Measurements from ENCODE around the gene ZNF385A. TPM values are rescaled to one million over a fixed set of nuclear protein-coding genes. Genes with fewer than 3 reads are reported as not detected.

The ZNF385A gene
- total and polyA plus RNA-seq, 2 of the 13 experiments (the other 11 are each of a cell fraction or from before 2014, with no cell fraction given): 0.44 to 0.67 TPM

DNA sequence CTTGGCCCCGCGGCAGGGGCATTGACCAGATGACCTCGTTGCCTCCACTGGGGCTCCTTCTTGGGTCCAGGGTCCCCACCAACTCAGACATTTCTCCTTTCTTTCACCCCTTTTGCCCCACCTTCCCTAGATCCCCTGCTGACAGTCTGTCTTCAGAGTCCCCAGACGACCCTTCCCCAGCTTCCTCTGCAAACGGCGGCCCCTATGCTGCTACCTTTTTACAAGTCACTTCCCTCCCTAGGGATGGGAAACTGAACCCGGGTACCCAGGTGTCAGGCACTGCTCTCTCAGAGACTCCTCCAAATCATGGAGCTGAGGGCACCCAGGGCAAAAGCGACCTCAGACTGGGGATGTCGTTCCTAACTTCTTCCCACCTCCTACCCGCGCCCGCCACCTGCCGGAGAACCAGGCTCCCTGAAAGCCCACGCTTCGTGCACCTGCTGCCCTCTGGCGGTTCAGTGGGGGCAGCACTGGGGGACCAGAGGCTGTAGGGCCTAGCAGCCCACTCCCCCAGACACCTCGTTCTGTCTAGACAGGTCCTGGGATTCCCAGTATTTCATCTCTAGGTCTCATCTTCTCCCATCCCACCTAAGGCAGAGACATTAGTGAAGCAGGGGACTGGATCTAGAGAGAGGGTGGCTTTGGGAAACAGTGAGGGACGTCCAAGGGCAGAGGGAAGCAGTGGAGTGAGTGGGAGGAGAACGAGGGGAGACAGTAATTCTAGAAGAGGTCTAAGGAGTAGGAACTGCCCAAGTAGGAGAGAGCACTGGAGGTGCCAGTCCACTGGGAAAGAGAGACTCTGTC is 4.9 kb downstream of the ZNF385A start (continued):
- TF ChIP-seq, protein P1, sequence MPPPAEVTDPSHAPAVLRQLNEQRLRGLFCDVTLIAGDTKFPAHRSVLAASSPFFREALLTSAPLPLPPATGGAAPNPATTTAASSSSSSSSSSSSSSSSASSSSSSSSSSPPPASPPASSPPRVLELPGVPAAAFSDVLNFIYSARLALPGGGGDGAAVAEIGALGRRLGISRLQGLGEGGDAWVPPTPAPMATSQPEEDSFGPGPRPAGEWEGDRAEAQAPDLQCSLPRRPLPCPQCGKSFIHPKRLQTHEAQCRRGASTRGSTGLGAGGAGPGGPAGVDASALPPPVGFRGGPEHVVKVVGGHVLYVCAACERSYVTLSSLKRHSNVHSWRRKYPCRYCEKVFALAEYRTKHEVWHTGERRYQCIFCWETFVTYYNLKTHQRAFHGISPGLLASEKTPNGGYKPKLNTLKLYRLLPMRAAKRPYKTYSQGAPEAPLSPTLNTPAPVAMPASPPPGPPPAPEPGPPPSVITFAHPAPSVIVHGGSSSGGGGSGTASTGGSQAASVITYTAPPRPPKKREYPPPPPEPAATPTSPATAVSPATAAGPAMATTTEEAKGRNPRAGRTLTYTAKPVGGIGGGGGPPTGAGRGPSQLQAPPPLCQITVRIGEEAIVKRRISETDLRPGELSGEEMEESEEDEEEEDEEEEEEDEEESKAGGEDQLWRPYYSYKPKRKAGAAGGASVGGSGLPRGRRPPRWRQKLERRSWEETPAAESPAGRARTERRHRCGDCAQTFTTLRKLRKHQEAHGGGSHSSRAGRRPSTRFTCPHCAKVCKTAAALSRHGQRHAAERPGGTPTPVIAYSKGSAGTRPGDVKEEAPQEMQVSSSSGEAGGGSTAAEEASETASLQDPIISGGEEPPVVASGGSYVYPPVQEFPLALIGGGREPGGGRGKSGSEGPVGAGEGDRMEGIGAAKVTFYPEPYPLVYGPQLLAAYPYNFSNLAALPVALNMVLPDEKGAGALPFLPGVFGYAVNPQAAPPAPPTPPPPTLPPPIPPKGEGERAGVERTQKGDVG (CRISPR knock-in tag; IDR thresholded peaks at IDR 0.05; ENCODE audit: borderline replicate concordance): no peak
- TF ChIP-seq NR2F6 (IDR thresholded peaks at IDR 0.05) (no peak), NR2F6 (CRISPR knock-in tag; IDR thresholded peaks at IDR 0.05) (peak; percentile 28; the same call in 1 of the 2 replicates), SRSF9 (IDR thresholded peaks at IDR 0.05; ENCODE audit: borderline replicate concordance, insufficient read depth, low read depth, low read length, poor library complexity, severe bottlenecking) (no peak), KAT8 (CRISPR knock-in tag; IDR thresholded peaks at IDR 0.05) (peak; percentile 28; the same call in 1 of the 2 replicates), SALL1 (CRISPR knock-in tag; IDR thresholded peaks at IDR 0.05) (peak; percentile 77), RORA (CRISPR knock-in tag; IDR thresholded peaks at IDR 0.05) (no peak), SAFB2 (CRISPR knock-in tag; IDR thresholded peaks at IDR 0.05; ENCODE audit: borderline replicate concordance, low read depth) (no peak), RARA (CRISPR knock-in tag; IDR thresholded peaks at IDR 0.05) (no peak), SP140L (CRISPR knock-in tag; IDR thresholded peaks at IDR 0.05; ENCODE audit: borderline replicate concordance) (no peak), SOX5 (CRISPR knock-in tag; IDR thresholded peaks at IDR 0.05; ENCODE audit: borderline replicate concordance) (no peak), TSC22D2 (CRISPR knock-in tag; IDR thresholded peaks at IDR 0.05; ENCODE audit: borderline replicate concordance) (no peak; the same call in 1 of the 2 replicates), CBX2 (IDR thresholded peaks at IDR 0.05; ENCODE audit: low read depth, low read length) (no peak), CBX2 (CRISPR knock-in tag; IDR thresholded peaks at IDR 0.05; ENCODE audit: low read depth) (no peak), GATAD2A (CRISPR knock-in tag; IDR thresholded peaks at IDR 0.05) (peak; percentile 65), ZBTB1 (CRISPR knock-in tag; IDR thresholded peaks at IDR 0.05; ENCODE audit: borderline replicate concordance) (no peak), HOXA7 (CRISPR knock-in tag; IDR thresholded peaks at IDR 0.05) (no peak), ESRRA (CRISPR knock-in tag; IDR thresholded peaks at IDR 0.05; ENCODE audit: low read depth) (no peak)
- TF ChIP-seq, protein P2, sequence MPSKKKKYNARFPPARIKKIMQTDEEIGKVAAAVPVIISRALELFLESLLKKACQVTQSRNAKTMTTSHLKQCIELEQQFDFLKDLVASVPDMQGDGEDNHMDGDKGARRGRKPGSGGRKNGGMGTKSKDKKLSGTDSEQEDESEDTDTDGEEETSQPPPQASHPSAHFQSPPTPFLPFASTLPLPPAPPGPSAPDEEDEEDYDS (CRISPR knock-in tag; IDR thresholded peaks at IDR 0.05): peak; percentile 44; the same call in 1 of the 2 replicates
- TF ChIP-seq, protein P3, sequence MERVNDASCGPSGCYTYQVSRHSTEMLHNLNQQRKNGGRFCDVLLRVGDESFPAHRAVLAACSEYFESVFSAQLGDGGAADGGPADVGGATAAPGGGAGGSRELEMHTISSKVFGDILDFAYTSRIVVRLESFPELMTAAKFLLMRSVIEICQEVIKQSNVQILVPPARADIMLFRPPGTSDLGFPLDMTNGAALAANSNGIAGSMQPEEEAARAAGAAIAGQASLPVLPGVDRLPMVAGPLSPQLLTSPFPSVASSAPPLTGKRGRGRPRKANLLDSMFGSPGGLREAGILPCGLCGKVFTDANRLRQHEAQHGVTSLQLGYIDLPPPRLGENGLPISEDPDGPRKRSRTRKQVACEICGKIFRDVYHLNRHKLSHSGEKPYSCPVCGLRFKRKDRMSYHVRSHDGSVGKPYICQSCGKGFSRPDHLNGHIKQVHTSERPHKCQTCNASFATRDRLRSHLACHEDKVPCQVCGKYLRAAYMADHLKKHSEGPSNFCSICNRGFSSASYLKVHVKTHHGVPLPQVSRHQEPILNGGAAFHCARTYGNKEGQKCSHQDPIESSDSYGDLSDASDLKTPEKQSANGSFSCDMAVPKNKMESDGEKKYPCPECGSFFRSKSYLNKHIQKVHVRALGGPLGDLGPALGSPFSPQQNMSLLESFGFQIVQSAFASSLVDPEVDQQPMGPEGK (CRISPR knock-in tag; IDR thresholded peaks at IDR 0.05): peak; percentile 73
- TF ChIP-seq, protein P4, sequence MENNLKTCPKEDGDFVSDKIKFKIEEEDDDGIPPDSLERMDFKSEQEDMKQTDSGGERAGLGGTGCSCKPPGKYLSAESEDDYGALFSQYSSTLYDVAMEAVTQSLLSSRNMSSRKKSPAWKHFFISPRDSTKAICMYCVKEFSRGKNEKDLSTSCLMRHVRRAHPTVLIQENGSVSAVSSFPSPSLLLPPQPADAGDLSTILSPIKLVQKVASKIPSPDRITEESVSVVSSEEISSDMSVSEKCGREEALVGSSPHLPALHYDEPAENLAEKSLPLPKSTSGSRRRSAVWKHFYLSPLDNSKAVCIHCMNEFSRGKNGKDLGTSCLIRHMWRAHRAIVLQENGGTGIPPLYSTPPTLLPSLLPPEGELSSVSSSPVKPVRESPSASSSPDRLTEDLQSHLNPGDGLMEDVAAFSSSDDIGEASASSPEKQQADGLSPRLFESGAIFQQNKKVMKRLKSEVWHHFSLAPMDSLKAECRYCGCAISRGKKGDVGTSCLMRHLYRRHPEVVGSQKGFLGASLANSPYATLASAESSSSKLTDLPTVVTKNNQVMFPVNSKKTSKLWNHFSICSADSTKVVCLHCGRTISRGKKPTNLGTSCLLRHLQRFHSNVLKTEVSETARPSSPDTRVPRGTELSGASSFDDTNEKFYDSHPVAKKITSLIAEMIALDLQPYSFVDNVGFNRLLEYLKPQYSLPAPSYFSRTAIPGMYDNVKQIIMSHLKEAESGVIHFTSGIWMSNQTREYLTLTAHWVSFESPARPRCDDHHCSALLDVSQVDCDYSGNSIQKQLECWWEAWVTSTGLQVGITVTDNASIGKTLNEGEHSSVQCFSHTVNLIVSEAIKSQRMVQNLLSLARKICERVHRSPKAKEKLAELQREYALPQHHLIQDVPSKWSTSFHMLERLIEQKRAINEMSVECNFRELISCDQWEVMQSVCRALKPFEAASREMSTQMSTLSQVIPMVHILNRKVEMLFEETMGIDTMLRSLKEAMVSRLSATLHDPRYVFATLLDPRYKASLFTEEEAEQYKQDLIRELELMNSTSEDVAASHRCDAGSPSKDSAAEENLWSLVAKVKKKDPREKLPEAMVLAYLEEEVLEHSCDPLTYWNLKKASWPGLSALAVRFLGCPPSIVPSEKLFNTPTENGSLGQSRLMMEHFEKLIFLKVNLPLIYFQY (CRISPR knock-in tag; IDR thresholded peaks at IDR 0.05; ENCODE audit: borderline replicate concordance): 0 out of 2 replicates have a peak, but pooled peaks have one; percentile 37

Measured in HepG2 (cell line).